AG09309 (cell line): ENCODE results near the gene GLIS1.

Experiments used
- DNase-seq: peaks from one replicate; pipeline ENCODE4 v3.0.0-alpha.2; 2010; ENCODE audit warnings: low read depth
- H3K4me3 ChIP-seq: 2 replicates; pipeline ENCODE4 v1.5.1; 2011; ENCODE audit warnings: mild to moderate bottlenecking, low read depth, low read length, moderate library complexity; ENCODE audit not compliant: control insufficient read depth
- CTCF ChIP-seq: IDR thresholded peaks from 2 replicates; pipeline ENCODE4 v1.5.1; 2011; ENCODE audit warnings: mild to moderate bottlenecking, low read depth, low read length, inconsistent platforms; ENCODE audit not compliant: insufficient read depth, control insufficient read depth; ENCODE audit errors: missing control alignments

Gene GLIS1

DNA sequence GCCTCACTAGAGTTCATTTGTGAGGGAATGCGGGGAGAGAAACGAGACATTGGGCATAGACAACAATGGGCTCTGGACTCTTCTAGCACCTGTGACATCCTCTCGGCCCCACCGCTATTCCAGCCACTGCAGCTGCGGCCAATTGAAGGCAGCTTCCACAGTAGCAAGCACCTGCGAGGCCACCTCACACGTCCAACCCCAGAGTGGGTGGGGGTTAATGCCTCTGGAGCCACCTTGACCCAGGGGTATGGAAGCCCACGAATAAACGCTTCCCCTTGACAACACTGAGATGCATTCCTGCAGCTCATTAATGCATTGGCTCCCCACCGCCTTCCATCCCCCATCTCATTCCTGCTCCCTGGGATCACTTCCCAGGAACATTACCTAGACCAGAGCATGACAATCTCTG is 104.4 kb downstream of the GLIS1 start:
- no peak for DNase-seq
- no peak overlapping the region for H3K4me3 ChIP-seq
- TF ChIP-seq CTCF, result no peak

DNA sequence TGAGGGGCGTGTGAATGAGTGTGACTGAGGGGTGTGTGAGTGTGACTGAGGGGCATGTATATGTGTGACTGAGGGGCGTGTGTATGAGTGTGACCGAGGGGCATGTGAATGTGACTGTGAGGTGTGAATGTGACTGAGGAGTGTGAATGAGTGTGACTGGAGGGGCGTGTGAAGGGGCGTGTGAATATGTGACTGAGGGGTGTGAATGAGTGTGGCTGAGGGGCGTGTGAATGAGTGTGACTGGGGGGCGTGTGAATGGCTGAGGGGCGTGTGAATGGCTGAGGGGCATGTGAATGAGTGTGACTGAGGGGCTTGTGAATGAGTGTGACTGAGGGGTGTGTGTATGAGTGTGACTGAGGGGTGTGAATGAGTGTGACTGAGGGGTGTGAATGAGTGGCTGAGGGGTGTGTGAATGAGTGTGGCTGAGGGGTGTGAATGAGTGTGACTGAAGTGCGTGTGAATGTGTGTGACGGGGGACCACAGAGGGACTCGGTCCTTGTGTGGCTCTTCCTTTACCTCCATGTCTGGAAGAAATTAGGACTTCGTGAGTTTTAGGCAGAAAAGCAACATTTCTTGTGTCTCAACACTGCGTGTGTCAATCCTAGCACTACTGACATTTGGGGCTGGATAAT is 105.8 kb downstream of the GLIS1 start:
- no peak for TF ChIP-seq CTCF
- DNase-seq, result no peak
- no peak overlapping the region for H3K4me3 ChIP-seq

- H3K4me3 ChIP-seq, result no peak overlapping the region
- no peak for DNase-seq
- TF ChIP-seq CTCF, result no peak
These were observed 107.2 kb downstream of the GLIS1 start for GRCh38 chr1:53631622-53632310.

GRCh38 chr1:53629101-53629691 is 109.8 kb downstream of the GLIS1 start:
- TF ChIP-seq CTCF, result no peak
- no peak for DNase-seq
- H3K4me3 ChIP-seq, result no peak overlapping the region

DNA sequence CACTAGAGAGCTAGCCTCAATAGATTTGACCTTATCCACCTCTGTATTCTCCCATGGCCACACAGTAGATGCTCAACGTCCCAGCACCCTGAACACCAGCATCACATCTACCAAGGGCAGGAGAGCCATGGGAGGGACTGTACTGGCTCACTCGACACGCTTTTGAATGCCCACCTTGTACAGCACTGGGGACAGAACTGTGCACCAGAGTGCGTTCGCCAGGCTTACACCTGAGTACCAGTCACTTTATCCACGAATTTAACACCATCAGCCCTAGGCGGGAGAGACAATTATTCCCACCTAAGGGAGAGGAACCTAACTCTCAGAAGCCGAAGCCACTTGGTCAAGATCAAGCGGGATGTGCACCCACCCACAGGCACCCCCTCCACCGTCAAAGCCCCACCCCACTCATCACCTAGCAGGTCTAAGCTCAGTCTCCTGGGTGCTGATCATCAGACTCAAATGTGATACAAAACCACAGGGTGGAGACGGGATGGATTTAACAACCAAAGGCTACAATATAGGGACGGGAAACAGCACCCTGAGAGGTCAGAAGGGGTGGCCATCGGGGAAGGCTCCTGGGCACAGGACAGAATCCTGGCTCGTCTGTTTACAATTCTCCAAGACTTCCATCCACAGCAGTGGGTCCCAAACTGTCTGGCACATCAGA is 110.5 kb downstream of the GLIS1 start:
- DNase-seq, result no peak
- H3K4me3 ChIP-seq, result no peak overlapping the region
- no peak for TF ChIP-seq CTCF

GRCh38 chr1:53627666-53628065 is 111.3 kb downstream of the GLIS1 start:
- no peak overlapping the region for H3K4me3 ChIP-seq
- TF ChIP-seq CTCF, result no peak
- DNase-seq, result no peak
